COLO668 (cell line): ENCODE results near the gene ZNF106.

ENCODE experiments used
- DNase-seq: peaks from one replicate; lab custom pipeline; 2025; ENCODE audit not compliant: unreplicated experiment; lab: John Stamatoyannopoulos, UW

ZNF106 gene

DNA sequence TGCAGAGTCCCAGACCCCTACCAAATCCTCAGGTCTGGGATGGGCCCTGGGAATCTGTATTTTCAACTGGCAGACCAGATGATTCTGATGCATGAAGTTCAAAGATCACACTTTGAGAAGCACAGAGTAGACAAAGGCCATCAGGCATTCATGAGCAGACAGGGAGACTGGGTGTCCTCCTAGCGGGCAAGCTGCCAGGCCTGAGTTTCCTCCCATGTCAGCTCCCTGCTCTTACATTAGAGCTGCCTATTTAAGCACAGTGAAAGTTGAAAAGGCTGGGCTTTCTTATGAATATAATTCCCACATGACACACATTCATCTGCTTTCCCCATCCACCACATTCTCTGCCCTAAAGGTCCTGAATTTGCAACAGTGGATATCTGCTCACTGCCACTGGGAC, 117.7 kb downstream of the ZNF106 start:
- no peak for DNase-seq

GRCh38 chr15:42371096-42371495, 119.8 kb downstream of the ZNF106 start:
- DNase-seq = no peak

DNA sequence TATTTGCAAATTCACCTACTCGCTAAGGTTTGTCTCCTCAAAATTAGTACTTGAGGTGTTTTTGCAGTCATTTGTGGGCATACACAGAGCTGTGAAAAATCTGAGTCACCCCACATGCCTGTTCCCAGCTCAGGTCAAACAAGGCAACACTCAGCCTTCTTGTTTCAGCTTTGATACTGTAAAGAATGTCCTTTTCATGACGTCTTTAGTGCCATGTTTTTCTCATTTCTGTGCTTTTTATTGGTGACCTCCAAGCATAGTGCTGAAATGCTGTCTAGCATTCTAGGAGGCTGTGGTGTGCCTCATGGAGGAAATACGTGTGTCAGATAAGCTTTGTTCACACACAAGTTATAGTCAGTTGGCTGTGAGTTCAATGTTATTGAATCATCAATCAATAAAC, 122.8 kb downstream of the ZNF106 start:
- no peak for DNase-seq

DNA sequence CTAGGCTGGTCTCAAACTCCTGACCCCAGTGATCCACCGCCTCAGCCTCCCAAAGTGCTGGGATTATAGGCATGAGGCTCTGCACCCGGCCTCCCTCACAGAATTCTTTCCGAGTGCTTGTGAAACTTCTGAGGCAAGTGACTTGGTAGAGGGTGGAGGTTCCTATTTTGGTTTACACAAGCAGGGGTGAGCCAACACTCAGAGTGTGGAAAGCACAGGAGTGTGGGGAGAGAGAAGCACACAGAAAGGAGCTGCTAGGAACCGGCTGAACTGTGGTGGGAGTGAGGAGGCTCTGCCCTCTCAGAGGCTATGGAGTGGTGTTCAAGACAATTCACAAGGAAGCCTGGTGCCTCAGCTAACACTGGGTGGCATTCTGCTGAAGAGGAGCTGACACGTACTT, 123.9 kb downstream of the ZNF106 start:
- no peak for DNase-seq

GRCh38 chr15:42365921-42366550, 124.9 kb downstream of the ZNF106 start:
- DNase-seq = no peak

DNA sequence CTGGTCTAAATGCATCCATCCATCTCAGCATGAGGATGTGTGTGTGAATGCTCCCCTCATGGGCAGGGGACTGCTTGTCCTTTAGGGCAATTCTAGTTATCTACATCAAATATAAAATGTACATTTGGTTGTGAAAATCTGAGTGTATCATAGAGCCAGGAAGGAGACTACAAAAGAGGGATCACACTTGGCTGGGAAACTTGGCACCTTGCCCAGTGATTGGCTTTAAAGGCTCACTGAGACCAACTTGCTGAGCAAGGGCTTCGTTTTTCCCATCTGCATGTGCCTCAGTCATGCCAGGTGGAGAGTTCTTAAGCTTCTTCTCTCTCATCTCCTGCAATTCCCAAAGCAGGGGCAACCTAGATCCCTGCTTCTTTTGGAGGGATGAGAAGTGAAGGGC, 126.4 kb downstream of the ZNF106 start:
- DNase-seq = no peak

- DNase-seq = no peak
These were observed 127.0 kb downstream of the ZNF106 start for GRCh38 chr15:42363942-42364341.

GRCh38 chr15:42363487-42363886, 127.5 kb downstream of the ZNF106 start:
- no peak for DNase-seq
